ENCODE data around the gene AOPEP.

DNA sequence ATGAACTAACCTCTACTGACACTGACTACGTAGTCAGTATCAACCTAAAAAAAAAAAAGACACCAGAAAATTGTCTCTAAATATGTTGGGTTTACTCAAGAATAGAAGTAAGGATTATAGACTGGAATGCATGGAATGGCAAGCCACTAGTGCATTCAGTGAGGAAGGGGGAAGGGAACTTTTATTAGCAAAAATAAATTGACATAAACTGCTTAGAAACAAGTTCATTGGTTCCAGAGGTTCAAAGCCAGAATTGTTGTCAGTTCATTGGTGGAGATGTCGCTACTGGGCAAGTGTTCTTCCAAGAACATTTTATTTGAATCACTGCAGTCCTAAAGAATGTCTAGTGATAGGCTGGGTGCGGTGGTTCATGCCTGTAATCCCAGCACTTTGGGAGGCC lies 26.1 kb upstream of the AOPEP start:
- TF ChIP-seq, protein P1, sequence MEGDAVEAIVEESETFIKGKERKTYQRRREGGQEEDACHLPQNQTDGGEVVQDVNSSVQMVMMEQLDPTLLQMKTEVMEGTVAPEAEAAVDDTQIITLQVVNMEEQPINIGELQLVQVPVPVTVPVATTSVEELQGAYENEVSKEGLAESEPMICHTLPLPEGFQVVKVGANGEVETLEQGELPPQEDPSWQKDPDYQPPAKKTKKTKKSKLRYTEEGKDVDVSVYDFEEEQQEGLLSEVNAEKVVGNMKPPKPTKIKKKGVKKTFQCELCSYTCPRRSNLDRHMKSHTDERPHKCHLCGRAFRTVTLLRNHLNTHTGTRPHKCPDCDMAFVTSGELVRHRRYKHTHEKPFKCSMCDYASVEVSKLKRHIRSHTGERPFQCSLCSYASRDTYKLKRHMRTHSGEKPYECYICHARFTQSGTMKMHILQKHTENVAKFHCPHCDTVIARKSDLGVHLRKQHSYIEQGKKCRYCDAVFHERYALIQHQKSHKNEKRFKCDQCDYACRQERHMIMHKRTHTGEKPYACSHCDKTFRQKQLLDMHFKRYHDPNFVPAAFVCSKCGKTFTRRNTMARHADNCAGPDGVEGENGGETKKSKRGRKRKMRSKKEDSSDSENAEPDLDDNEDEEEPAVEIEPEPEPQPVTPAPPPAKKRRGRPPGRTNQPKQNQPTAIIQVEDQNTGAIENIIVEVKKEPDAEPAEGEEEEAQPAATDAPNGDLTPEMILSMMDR (IDR thresholded peaks at IDR 0.05), result no peak
- no peak for TF ChIP-seq NR3C1 (CRISPR knock-in tag; conservative IDR thresholded peaks at IDR 0.05; ENCODE audit: low read depth)
- TF ChIP-seq, protein P2, sequence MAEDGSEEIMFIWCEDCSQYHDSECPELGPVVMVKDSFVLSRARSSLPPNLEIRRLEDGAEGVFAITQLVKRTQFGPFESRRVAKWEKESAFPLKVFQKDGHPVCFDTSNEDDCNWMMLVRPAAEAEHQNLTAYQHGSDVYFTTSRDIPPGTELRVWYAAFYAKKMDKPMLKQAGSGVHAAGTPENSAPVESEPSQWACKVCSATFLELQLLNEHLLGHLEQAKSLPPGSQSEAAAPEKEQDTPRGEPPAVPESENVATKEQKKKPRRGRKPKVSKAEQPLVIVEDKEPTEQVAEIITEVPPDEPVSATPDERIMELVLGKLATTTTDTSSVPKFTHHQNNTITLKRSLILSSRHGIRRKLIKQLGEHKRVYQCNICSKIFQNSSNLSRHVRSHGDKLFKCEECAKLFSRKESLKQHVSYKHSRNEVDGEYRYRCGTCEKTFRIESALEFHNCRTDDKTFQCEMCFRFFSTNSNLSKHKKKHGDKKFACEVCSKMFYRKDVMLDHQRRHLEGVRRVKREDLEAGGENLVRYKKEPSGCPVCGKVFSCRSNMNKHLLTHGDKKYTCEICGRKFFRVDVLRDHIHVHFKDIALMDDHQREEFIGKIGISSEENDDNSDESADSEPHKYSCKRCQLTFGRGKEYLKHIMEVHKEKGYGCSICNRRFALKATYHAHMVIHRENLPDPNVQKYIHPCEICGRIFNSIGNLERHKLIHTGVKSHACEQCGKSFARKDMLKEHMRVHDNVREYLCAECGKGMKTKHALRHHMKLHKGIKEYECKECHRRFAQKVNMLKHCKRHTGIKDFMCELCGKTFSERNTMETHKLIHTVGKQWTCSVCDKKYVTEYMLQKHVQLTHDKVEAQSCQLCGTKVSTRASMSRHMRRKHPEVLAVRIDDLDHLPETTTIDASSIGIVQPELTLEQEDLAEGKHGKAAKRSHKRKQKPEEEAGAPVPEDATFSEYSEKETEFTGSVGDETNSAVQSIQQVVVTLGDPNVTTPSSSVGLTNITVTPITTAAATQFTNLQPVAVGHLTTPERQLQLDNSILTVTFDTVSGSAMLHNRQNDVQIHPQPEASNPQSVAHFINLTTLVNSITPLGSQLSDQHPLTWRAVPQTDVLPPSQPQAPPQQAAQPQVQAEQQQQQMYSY (CRISPR knock-in tag; IDR thresholded peaks at IDR 0.05), result no peak
- no peak for TF ChIP-seq FOXJ3 (CRISPR knock-in tag; IDR thresholded peaks at IDR 0.05; ENCODE audit: borderline replicate concordance)
- TF ChIP-seq, protein P3, sequence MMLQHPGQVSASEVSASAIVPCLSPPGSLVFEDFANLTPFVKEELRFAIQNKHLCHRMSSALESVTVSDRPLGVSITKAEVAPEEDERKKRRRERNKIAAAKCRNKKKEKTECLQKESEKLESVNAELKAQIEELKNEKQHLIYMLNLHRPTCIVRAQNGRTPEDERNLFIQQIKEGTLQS (CRISPR knock-in tag; conservative IDR thresholded peaks at IDR 0.05), result no peak
- TF ChIP-seq, protein P4, sequence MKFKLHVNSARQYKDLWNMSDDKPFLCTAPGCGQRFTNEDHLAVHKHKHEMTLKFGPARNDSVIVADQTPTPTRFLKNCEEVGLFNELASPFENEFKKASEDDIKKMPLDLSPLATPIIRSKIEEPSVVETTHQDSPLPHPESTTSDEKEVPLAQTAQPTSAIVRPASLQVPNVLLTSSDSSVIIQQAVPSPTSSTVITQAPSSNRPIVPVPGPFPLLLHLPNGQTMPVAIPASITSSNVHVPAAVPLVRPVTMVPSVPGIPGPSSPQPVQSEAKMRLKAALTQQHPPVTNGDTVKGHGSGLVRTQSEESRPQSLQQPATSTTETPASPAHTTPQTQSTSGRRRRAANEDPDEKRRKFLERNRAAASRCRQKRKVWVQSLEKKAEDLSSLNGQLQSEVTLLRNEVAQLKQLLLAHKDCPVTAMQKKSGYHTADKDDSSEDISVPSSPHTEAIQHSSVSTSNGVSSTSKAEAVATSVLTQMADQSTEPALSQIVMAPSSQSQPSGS (CRISPR knock-in tag; IDR thresholded peaks at IDR 0.05; ENCODE audit: borderline replicate concordance, low read depth), result no peak
- TF ChIP-seq, protein P5, sequence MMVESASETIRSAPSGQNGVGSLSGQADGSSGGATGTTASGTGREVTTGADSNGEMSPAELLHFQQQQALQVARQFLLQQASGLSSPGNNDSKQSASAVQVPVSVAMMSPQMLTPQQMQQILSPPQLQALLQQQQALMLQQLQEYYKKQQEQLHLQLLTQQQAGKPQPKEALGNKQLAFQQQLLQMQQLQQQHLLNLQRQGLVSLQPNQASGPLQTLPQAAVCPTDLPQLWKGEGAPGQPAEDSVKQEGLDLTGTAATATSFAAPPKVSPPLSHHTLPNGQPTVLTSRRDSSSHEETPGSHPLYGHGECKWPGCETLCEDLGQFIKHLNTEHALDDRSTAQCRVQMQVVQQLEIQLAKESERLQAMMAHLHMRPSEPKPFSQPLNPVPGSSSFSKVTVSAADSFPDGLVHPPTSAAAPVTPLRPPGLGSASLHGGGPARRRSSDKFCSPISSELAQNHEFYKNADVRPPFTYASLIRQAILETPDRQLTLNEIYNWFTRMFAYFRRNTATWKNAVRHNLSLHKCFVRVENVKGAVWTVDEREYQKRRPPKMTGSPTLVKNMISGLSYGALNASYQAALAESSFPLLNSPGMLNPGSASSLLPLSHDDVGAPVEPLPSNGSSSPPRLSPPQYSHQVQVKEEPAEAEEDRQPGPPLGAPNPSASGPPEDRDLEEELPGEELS (CRISPR knock-in tag; IDR thresholded peaks at IDR 0.05), result no peak

Data from WTC11 (cell line).